Measurements from ENCODE around the gene FADD.

DNA sequence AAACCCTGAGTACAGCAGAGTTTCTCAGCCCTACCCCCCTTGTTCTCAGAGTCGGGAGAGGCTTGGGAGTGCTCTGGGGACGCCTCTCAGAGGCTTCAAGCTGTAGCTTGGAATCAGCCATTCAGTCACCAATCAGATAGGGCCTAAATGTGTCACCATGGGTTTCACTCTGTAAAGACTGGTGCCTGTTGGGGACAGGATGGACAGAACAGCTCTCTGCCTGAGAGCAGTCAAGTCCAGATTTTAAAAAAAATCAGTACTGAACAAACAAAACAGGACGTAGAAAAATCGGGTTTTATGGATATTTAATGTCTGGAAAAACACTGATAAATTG lies 1.3 kb downstream of the FADD start:
- TF ChIP-seq POLR2A (IDR thresholded peaks at IDR 0.05) = no peak
- TF ChIP-seq, protein P1, sequence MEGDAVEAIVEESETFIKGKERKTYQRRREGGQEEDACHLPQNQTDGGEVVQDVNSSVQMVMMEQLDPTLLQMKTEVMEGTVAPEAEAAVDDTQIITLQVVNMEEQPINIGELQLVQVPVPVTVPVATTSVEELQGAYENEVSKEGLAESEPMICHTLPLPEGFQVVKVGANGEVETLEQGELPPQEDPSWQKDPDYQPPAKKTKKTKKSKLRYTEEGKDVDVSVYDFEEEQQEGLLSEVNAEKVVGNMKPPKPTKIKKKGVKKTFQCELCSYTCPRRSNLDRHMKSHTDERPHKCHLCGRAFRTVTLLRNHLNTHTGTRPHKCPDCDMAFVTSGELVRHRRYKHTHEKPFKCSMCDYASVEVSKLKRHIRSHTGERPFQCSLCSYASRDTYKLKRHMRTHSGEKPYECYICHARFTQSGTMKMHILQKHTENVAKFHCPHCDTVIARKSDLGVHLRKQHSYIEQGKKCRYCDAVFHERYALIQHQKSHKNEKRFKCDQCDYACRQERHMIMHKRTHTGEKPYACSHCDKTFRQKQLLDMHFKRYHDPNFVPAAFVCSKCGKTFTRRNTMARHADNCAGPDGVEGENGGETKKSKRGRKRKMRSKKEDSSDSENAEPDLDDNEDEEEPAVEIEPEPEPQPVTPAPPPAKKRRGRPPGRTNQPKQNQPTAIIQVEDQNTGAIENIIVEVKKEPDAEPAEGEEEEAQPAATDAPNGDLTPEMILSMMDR (IDR thresholded peaks at IDR 0.05) = no peak

All from body of pancreas (tissue), 4 donors.